Cardiac muscle cell (in vitro differentiated cells and primary cell): ENCODE data around the gene SLAIN1. TPM values are rescaled to one million over a fixed set of nuclear protein-coding genes. Genes with fewer than 3 reads are reported as not detected.
A peak's percentile ranks its signal among the peaks of the same experiment; 100 is the strongest.
"Not testable (repeated sequence)": the region's sequence is repeated elsewhere in the genome, so short reads cannot be mapped to it uniquely, and the experiment has no call there.

Experiments used
- DNase-seq, 2 donors: peaks; one replicate each; pipeline versions ENCODE4 v3.0.0 to v3.0.0-alpha.2; 2010 to 2017; ENCODE audit warnings: low read depth in 1 of 2, low spot score in 1 of 2
- H3K27ac ChIP-seq: fragments of 200-600 bp; sonication (generic); 2 replicates; pipeline ENCODE4 v1.5.1; 2016
- H3K27me3 ChIP-seq: fragments of 200-600 bp; sonication (generic); 2 replicates; pipeline ENCODE4 v1.6.0; 2016; ENCODE audit warnings: control low read depth
- H3K36me3 ChIP-seq: fragments of 200-600 bp; sonication (generic); 2 replicates; pipeline ENCODE4 v1.5.1; 2016; ENCODE audit warnings: control low read depth
- H3K4me1 ChIP-seq: fragments of 200-600 bp; sonication (generic); 2 replicates; pipeline ENCODE4 v1.8.1; 2017; ENCODE audit warnings: low read depth, mild to moderate bottlenecking, mixed run types
- H3K4me3 ChIP-seq: fragments of 200-600 bp; sonication (generic); 2 replicates; pipeline ENCODE4 v1.5.1; 2016; ENCODE audit warnings: mild to moderate bottlenecking
- H3K9me3 ChIP-seq: fragments of 200-600 bp; sonication (generic); 2 replicates; pipeline ENCODE4 v1.5.1; 2017; ENCODE audit warnings: low read depth, mild to moderate bottlenecking, control low read depth
- CTCF ChIP-seq: IDR thresholded peaks from 2 replicates; pipeline ENCODE4 v1.5.1; 2012; ENCODE audit warnings: low read depth, mild to moderate bottlenecking, low read length
- polyA plus RNA-seq: library from polyadenylated mRNA; unstranded; fragments of >200 nt; fragmentation: Nextera tagmentation; extraction: Ambion mirVana; gene quantifications from 2 replicates; pipeline ENCODE4 v1.2.1, GENCODE V29; 2016
- total RNA-seq: library from RNA; depleted of rRNA; stranded (reverse); fragments of >200 nt; gene quantifications from 2 replicates; pipeline ENCODE4 v1.2.3, GENCODE V29; 2016

The SLAIN1 gene
- total RNA-seq (20.0 and 21.2 TPM in 2 replicates), polyA plus RNA-seq (21.6 and 26.5 TPM in 2 replicates)

- no peak within 1 kb of the TSS for H3K27ac ChIP-seq
- H3K36me3 ChIP-seq, result no peaks in the 10 kb centered on the region
- H3K9me3 ChIP-seq, result no peaks in the 10 kb centered on the region
- no peak for TF ChIP-seq CTCF
- H3K4me3 ChIP-seq, result peak within 1 kb of the TSS; percentile 98
- H3K4me1 ChIP-seq, result peaks cover 8% of the 10 kb centered on the region
- peak; percentile 28 to 92 for DNase-seq
- H3K27me3 ChIP-seq, result peaks cover 49% of the 10 kb centered on the region
Measured at GRCh38 chr13:77697217-77698103, at the start of gene SLAIN1. Gene SLAIN1, plus strand, starts transcription at chr13:77697687. Its CDS starts 227 bp downstream, at chr13:77697914.

GRCh38 chr13:77650409-77650808, 47.1 kb upstream of the SLAIN1 start:
- DNase-seq, result no peak
- H3K27ac ChIP-seq, result no peak overlapping the region
- H3K9me3 ChIP-seq, result no peaks in the 10 kb centered on the region
- H3K4me3 ChIP-seq, result no peak overlapping the region
- TF ChIP-seq CTCF, result no peak
- no peaks in the 10 kb centered on the region for H3K27me3 ChIP-seq
- no peaks in the 10 kb centered on the region for H3K4me1 ChIP-seq
- no peaks in the 10 kb centered on the region for H3K36me3 ChIP-seq

- H3K4me3 ChIP-seq, result no peak overlapping the region
- H3K36me3 ChIP-seq, result no peaks in the 10 kb centered on the region
- H3K27ac ChIP-seq, result no peak overlapping the region
- no peak for TF ChIP-seq CTCF
- DNase-seq, result no peak
- no peaks in the 10 kb centered on the region for H3K9me3 ChIP-seq
- H3K27me3 ChIP-seq, result no peaks in the 10 kb centered on the region
- H3K4me1 ChIP-seq, result no peaks in the 10 kb centered on the region
Measured at GRCh38 chr13:77653301-77653700, 44.2 kb upstream of the SLAIN1 start.

GRCh38 chr13:77660016-77660415, 37.5 kb upstream of the SLAIN1 start:
- not testable (repeated sequence) for H3K4me1 ChIP-seq, DNase-seq, H3K27me3 ChIP-seq, H3K9me3 ChIP-seq, H3K4me3 ChIP-seq, H3K36me3 ChIP-seq, H3K27ac ChIP-seq

GRCh38 chr13:77660841-77661250, 36.6 kb upstream of the SLAIN1 start:
- Histone ChIP-seq H3K27me3 (no peaks in the 10 kb centered on the region), H3K36me3 (no peaks in the 10 kb centered on the region), H3K27ac (no peak overlapping the region), H3K4me1 (no peaks in the 10 kb centered on the region), H3K9me3 (no peaks in the 10 kb centered on the region), H3K4me3 (no peak overlapping the region)
- no peak for TF ChIP-seq CTCF
- no peak for DNase-seq

GRCh38 chr13:77662301-77662700, 35.2 kb upstream of the SLAIN1 start:
- not testable (repeated sequence) for H3K4me1 ChIP-seq, H3K27me3 ChIP-seq, H3K9me3 ChIP-seq, H3K27ac ChIP-seq, H3K4me3 ChIP-seq, DNase-seq, H3K36me3 ChIP-seq

- H3K9me3 ChIP-seq, H3K27me3 ChIP-seq, H3K4me3 ChIP-seq, H3K36me3 ChIP-seq, H3K4me1 ChIP-seq, H3K27ac ChIP-seq, DNase-seq: not testable (repeated sequence)
Measured at GRCh38 chr13:77662831-77663230, 34.7 kb upstream of the SLAIN1 start.
